ENCODE results near the gene ETV5.
A peak's percentile ranks its signal among the peaks of the same experiment; 100 is the strongest.

Gene ETV5

DNA sequence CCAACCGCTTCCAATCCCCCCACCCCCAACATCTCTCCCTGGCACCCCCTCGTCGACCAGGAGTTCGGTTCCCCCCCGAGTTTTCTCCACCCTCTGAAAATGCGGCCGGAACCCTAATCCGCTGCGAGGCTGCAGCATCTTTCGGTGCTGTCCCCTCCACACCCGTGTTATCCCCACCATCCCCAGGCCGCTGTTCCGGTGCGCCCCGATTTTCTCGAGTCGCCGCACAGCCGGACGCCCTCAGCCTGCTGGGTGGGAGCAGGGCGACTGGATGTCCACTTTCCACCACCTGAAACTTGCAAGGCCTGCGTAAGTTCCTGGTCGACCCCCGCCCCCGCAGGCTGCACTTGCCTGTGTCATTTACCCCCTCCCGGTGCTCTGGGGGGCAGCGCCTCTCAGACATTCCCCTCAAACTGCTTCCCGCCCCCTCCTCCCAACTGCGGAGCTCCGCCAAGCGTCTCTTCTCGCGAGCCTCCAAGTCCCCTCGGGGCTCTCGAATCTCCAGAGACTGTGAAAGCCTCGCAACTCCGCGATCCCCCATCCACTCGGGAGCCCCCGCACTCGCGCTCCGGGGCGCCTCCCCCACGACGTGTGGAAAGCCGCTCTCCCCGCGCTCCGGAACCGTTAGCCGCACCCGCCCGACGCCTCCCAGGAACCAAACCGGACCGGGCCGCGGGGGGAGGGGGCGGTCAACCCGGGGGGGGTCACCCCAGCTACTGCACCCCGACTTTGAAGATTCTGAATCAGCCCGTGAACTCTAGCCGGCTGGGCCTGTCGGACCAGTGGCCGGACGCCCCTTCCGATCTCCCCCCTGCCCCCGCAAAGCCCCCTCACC lies 566 bp downstream of the ETV5 start (continued):
- TF ChIP-seq ZNF561 (tag by site-specific recombination; IDR thresholded peaks at IDR 0.05; ENCODE audit: borderline replicate concordance) (no peak), KLF16 (tag by site-specific recombination; IDR thresholded peaks at IDR 0.05) (0 out of 2 replicates have a peak, but pooled peaks have one; percentile 19), ZXDB (tag by site-specific recombination; IDR thresholded peaks at IDR 0.05) (0 out of 2 replicates have a peak, but pooled peaks have one; percentile 17), RBAK (tag by site-specific recombination; IDR thresholded peaks at IDR 0.05) (no peak), HOXD13 (CRISPR knock-in tag; IDR thresholded peaks at IDR 0.05; ENCODE audit: borderline replicate concordance) (no peak), ZNF138 (tag by site-specific recombination; IDR thresholded peaks at IDR 0.05; ENCODE audit: borderline replicate concordance) (no peak), ZFHX2 (tag by site-specific recombination; conservative IDR thresholded peaks at IDR 0.05) (peak; percentile 67), GLI4 (tag by site-specific recombination; IDR thresholded peaks at IDR 0.05) (0 out of 2 replicates have a peak, but pooled peaks have one; percentile 13), ZNF10 (tag by site-specific recombination; IDR thresholded peaks at IDR 0.05) (no peak), ZNF707 (tag by site-specific recombination; IDR thresholded peaks at IDR 0.05) (no peak), REPIN1 (tag by site-specific recombination; IDR thresholded peaks at IDR 0.05; ENCODE audit: low read depth) (no peak)
- TF ChIP-seq, protein P1, sequence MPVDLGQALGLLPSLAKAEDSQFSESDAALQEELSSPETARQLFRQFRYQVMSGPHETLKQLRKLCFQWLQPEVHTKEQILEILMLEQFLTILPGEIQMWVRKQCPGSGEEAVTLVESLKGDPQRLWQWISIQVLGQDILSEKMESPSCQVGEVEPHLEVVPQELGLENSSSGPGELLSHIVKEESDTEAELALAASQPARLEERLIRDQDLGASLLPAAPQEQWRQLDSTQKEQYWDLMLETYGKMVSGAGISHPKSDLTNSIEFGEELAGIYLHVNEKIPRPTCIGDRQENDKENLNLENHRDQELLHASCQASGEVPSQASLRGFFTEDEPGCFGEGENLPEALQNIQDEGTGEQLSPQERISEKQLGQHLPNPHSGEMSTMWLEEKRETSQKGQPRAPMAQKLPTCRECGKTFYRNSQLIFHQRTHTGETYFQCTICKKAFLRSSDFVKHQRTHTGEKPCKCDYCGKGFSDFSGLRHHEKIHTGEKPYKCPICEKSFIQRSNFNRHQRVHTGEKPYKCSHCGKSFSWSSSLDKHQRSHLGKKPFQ (tag by site-specific recombination; IDR thresholded peaks at IDR 0.05) = no peak
- TF ChIP-seq, protein P2, sequence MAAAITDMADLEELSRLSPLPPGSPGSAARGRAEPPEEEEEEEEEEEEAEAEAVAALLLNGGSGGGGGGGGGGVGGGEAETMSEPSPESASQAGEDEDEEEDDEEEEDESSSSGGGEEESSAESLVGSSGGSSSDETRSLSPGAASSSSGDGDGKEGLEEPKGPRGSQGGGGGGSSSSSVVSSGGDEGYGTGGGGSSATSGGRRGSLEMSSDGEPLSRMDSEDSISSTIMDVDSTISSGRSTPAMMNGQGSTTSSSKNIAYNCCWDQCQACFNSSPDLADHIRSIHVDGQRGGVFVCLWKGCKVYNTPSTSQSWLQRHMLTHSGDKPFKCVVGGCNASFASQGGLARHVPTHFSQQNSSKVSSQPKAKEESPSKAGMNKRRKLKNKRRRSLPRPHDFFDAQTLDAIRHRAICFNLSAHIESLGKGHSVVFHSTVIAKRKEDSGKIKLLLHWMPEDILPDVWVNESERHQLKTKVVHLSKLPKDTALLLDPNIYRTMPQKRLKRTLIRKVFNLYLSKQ (tag by site-specific recombination; IDR thresholded peaks at IDR 0.05; ENCODE audit: borderline replicate concordance) = no peak
- TF ChIP-seq, protein P3, sequence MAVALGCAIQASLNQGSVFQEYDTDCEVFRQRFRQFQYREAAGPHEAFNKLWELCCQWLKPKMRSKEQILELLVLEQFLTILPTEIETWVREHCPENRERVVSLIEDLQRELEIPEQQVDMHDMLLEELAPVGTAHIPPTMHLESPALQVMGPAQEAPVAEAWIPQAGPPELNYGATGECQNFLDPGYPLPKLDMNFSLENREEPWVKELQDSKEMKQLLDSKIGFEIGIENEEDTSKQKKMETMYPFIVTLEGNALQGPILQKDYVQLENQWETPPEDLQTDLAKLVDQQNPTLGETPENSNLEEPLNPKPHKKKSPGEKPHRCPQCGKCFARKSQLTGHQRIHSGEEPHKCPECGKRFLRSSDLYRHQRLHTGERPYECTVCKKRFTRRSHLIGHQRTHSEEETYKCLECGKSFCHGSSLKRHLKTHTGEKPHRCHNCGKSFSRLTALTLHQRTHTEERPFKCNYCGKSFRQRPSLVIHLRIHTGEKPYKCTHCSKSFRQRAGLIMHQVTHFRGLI (tag by site-specific recombination; IDR thresholded peaks at IDR 0.05) = no peak
- TF ChIP-seq, protein P4, sequence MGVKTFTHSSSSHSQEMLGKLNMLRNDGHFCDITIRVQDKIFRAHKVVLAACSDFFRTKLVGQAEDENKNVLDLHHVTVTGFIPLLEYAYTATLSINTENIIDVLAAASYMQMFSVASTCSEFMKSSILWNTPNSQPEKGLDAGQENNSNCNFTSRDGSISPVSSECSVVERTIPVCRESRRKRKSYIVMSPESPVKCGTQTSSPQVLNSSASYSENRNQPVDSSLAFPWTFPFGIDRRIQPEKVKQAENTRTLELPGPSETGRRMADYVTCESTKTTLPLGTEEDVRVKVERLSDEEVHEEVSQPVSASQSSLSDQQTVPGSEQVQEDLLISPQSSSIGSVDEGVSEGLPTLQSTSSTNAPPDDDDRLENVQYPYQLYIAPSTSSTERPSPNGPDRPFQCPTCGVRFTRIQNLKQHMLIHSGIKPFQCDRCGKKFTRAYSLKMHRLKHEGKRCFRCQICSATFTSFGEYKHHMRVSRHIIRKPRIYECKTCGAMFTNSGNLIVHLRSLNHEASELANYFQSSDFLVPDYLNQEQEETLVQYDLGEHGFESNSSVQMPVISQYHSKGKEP (tag by site-specific recombination; IDR thresholded peaks at IDR 0.05) = no peak

DNA sequence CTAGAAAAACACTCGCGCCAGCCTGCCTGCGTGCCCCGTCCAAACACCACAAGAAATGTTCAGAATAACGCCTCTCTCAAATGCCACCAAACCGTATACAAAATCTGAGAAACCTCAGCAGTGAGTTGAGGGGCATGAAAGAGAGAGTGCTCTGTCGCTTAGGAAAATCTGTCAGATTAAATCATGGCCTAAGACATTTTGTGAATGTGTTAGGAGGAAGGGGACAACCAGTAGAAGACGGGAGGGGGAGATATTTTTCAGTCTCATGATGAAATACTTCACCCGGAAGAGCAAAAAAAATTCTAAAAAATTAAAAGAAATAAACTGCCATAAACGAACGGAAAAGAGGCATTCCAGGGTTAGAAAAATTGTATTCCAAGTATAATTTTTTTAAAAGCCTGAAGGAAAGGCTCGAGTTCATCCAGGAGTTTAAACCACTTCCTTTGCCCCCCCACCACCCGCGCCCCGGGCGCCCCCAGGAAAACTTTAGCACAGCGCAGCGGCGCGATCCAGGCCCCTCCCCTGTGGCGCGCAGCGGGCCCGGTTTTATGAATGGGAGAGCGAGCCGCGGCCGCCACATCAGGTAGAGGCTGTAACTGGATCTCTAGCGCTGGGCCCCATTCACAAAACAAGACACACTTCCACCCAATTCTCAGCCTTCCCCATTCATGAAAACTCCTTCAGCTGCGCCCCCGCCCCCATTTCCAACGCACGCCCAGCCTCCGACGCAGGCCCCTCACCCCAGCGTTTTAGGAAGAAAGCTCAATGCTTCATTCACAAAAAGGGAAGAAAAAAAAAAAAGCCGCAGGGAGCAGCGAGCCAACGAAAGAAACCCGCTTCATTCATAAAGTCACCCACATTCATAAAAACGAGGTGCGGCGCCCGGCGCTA lies 1.4 kb downstream of the ETV5 start:
- POLR2A ChIA-PET = interaction anchor here (0.7 to 2.0 kb wide), 3 partner anchors 10 to 336 kb away, joined by 3 to 8 read pairs (median 4); no protein-coding TSS in a partner anchor
- Histone ChIP-seq H3K36me3 (ENCODE audit: control insufficient read depth in 2 of 2, insufficient read depth in 1 of 2, low read length in 2 of 2) (no peaks in the 10 kb centered on the region), H3K9me3 (ENCODE audit: control insufficient read depth, insufficient read depth, low read depth, low read length) (no peaks in the 10 kb centered on the region), H3K27ac (ENCODE audit: extremely low read depth, low read depth, low read length) (peak overlapping the region; percentile 46; the same call in 1 of the 2 replicates), H3K4me1 (ENCODE audit: control insufficient read depth, insufficient read depth, low read length) (peaks cover 17% of the 10 kb centered on the region; the same call in 1 of the 2 replicates), H3K4me3 (ENCODE audit: low read depth, low read length) (peak overlapping the region; percentile 68)
- CTCF ChIA-PET = no interaction called here
- peak; percentile 76 for TF ChIP-seq PRDM1 (tag by site-specific recombination; IDR thresholded peaks at IDR 0.05)
- TF ChIP-seq KLF9 (tag by site-specific recombination; IDR thresholded peaks at IDR 0.05; ENCODE audit: low read depth) = peak; percentile 71
- peak; percentile 54; the same call in 1 of the 2 replicates for TF ChIP-seq GFI1B (tag by site-specific recombination; IDR thresholded peaks at IDR 0.05)
- TF ChIP-seq FEZF1 (tag by site-specific recombination; IDR thresholded peaks at IDR 0.05) = 0 out of 2 replicates have a peak, but pooled peaks have one; percentile 13
- TF ChIP-seq EGR2 (tag by site-specific recombination; IDR thresholded peaks at IDR 0.05; ENCODE audit: low read depth) = peak; percentile 50; the same call in 1 of the 2 replicates
- TF ChIP-seq KLF1 (tag by site-specific recombination; IDR thresholded peaks at IDR 0.05) = peak; percentile 28; the same call in 1 of the 2 replicates
- peak; percentile 51 for TF ChIP-seq SP2 (tag by site-specific recombination; IDR thresholded peaks at IDR 0.05)
- 0 out of 2 replicates have a peak, but pooled peaks have one; percentile 16 for TF ChIP-seq ZNF629 (tag by site-specific recombination; IDR thresholded peaks at IDR 0.05)
- peak; percentile 25; the same call in 1 of the 2 replicates for TF ChIP-seq WT1 (tag by site-specific recombination; IDR thresholded peaks at IDR 0.05)
- peak; percentile 58 for TF ChIP-seq ZFHX2 (tag by site-specific recombination; conservative IDR thresholded peaks at IDR 0.05)
- peak; percentile 40; the same call in 1 of the 2 replicates for TF ChIP-seq BCL11B (tag by site-specific recombination; IDR thresholded peaks at IDR 0.05; ENCODE audit: low read depth)
- no peak for TF ChIP-seq ZNF140 (tag by site-specific recombination; IDR thresholded peaks at IDR 0.05)
- TF ChIP-seq ZNF324 (tag by site-specific recombination; IDR thresholded peaks at IDR 0.05) = 0 out of 2 replicates have a peak, but pooled peaks have one; percentile 40
